B cell (primary cell): ENCODE results near the gene OSR1. TPM values are rescaled to one million over a fixed set of nuclear protein-coding genes. Genes with fewer than 3 reads are reported as not detected.

Experiments
- ATAC-seq: fragments of 200-7000 bp; cut with Tn5 transposase; one replicate; pipeline ENCODE4 v1.10.0; 2021; ENCODE audit warnings: low read depth, mild to moderate bottlenecking, moderate number of reproducible peaks, moderate library complexity
- CTCF ChIA-PET: fragments of 350-600 bp; sonication (Branson Sonifier 250); formaldehyde crosslinking; loops from one replicate; lab custom pipeline; 2021; ENCODE audit warnings: antibody characterized with exemption, inconsistent platforms; lab: Charles Lee
- POLR2A ChIA-PET: fragments of 350-600 bp; sonication (Branson Sonifier 250); formaldehyde crosslinking; loops from one replicate; lab custom pipeline; 2021; ENCODE audit warnings: antibody characterized with exemption; lab: Charles Lee
- DNase-seq: peaks from one replicate; pipeline ENCODE4 v3.0.0; 2013
- H2AFZ ChIP-seq: 2 replicates; pipeline ENCODE4 v1.6.1; 2012; ENCODE audit warnings: mild to moderate bottlenecking, low read depth, low read length; ENCODE audit not compliant: insufficient read depth, poor library complexity, severe bottlenecking
- H3K27ac ChIP-seq, 2 donors: 1 replicate in 1 of 2; 2 replicates in 1 of 2; pipeline ENCODE4 v1.5.1; 2012 to 2013; ENCODE audit warnings: low read length in 2 of 2, mild to moderate bottlenecking in 2 of 2, moderate library complexity in 1 of 2
- H3K27me3 ChIP-seq, 4 experiments: fragments of 200-600 bp in 1 of 4; sonication (generic) in 1 of 4; replicated peaks in 1 of 4; 1 replicate in 2 of 4; 2 replicates in 2 of 4; pipeline versions ENCODE4 v1.6.1 to v1.7.0; 2013 to 2016; ENCODE audit warnings: low read length in 3 of 4, mild to moderate bottlenecking in 2 of 4, mixed read lengths in 1 of 4, moderate library complexity in 1 of 4; ENCODE audit not compliant: insufficient read depth in 4 of 4, control insufficient read depth in 3 of 4; ENCODE audit errors: control extremely low read depth in 1 of 4
- H3K36me3 ChIP-seq, 2 experiments: replicated peaks in 1 of 2; 1 replicate in 1 of 2; 2 replicates in 1 of 2; pipeline versions ENCODE4 v1.6.1 to v1.7.1; 2013; ENCODE audit warnings: low read length in 1 of 2; ENCODE audit not compliant: insufficient read depth in 2 of 2, control insufficient read depth in 1 of 2; ENCODE audit errors: control extremely low read depth in 1 of 2, extremely low read depth in 1 of 2
- H3K4me1 ChIP-seq, 2 donors: fragments of 200-600 bp in 1 of 2; sonication (generic) in 1 of 2; 1 replicate in 1 of 2; 2 replicates in 1 of 2; pipeline versions ENCODE4 v1.5.1 to v1.6.1; 2013 to 2017; ENCODE audit warnings: low read length in 2 of 2; ENCODE audit not compliant: control insufficient read depth in 2 of 2, insufficient read depth in 2 of 2
- H3K4me2 ChIP-seq: replicated peaks from 2 replicates; pipeline ENCODE3; 2012; ENCODE audit warnings: mild to moderate bottlenecking, low read depth, low read length; ENCODE audit not compliant: poor library complexity, severe bottlenecking
- H3K4me3 ChIP-seq, 5 experiments: fragments of 200-600 bp in 1 of 5; sonication (generic) in 1 of 5; 1 replicate in 3 of 5; 2 replicates in 2 of 5; pipeline versions ENCODE4 v1.5.1 to v1.7.0; 2011 to 2016; ENCODE audit warnings: low read length in 4 of 5, mild to moderate bottlenecking in 4 of 5, low read depth in 2 of 5, control low read depth in 1 of 5, moderate library complexity in 1 of 5; ENCODE audit not compliant: insufficient read depth in 1 of 5; ENCODE audit errors: control extremely low read depth in 1 of 5, extremely low read depth in 1 of 5
- H3K79me2 ChIP-seq: fragments of 200-600 bp; sonication (generic); one replicate; pipeline ENCODE4 v1.6.0; 2016; ENCODE audit warnings: low read length; ENCODE audit not compliant: control insufficient read depth, insufficient read depth
- H3K9ac ChIP-seq: fragments of 200-600 bp; sonication (generic); 2 replicates; pipeline ENCODE4 v1.6.1; 2017; ENCODE audit warnings: mild to moderate bottlenecking, low read length, moderate library complexity
- H3K9me3 ChIP-seq, 3 donors: one replicate each; pipeline versions ENCODE4 v1.6.1 to v1.7.1; 2013; ENCODE audit warnings: low read length in 2 of 3; ENCODE audit not compliant: control insufficient read depth in 2 of 3, insufficient read depth in 1 of 3; ENCODE audit errors: control extremely low read depth in 1 of 3
- H4K20me1 ChIP-seq: 2 replicates; pipeline ENCODE4 v1.6.0; 2012; ENCODE audit warnings: mild to moderate bottlenecking, low read length; ENCODE audit not compliant: insufficient read depth, control insufficient read depth, poor library complexity, severe bottlenecking
- H3K27ac Mint-ChIP-seq: one replicate; pipeline ENCODE4 v1.8.0; 2021; ENCODE audit warnings: mixed read lengths
- H3K27me3 Mint-ChIP-seq: one replicate; pipeline ENCODE4 v1.8.0; 2021; ENCODE audit warnings: mixed read lengths
- H3K4me1 Mint-ChIP-seq: one replicate; pipeline ENCODE4 v1.8.0; 2021; ENCODE audit warnings: mixed read lengths
- H3K4me3 Mint-ChIP-seq: one replicate; pipeline ENCODE4 v1.8.0; 2021; ENCODE audit warnings: mixed read lengths
- H3K9me3 Mint-ChIP-seq: one replicate; pipeline ENCODE4 v1.8.0; 2022; ENCODE audit warnings: mixed read lengths; ENCODE audit not compliant: insufficient read depth
- EZH2 ChIP-seq: IDR thresholded peaks from 2 replicates; pipeline ENCODE4 v1.6.1; 2012; ENCODE audit warnings: borderline replicate concordance, low read depth, mild to moderate bottlenecking, moderate library complexity, low read length; ENCODE audit not compliant: insufficient read depth, poor library complexity, severe bottlenecking
- WGBS: methylation state at CpG from one replicate; pipeline ENCODE4 v1.1.5; 2013; ENCODE audit warnings: missing lambda C conversion rate; ENCODE audit not compliant: insufficient coverage; 5-methylcytosine and 5-hydroxymethylcytosine counted together
- intact Hi-C: fragments of 100-400 bp; cut with micrococcal nuclease; formaldehyde crosslinking; loops from one replicate; pipeline ENCODE4 v1.10.0; 2022
- polyA plus RNA-seq: library from polyadenylated mRNA; depleted of rRNA; stranded (reverse); fragments of >200 nt; gene quantifications from 2 replicates; pipeline ENCODE4 v1.2.3, GENCODE V29; 2012
- total RNA-seq, 2 donors: library from RNA; stranded (reverse); fragments of 120-200 nt in 1 of 2; gene quantifications; 1 replicate in 1 of 2; 2 replicates in 1 of 2; pipeline versions ENCODE4 v1.2.3 to v1.2.4, GENCODE V29; 2013 to 2022
- TF ChIP-seq, protein P1 (sequence below): fragments of 200-600 bp; IDR thresholded peaks from one replicate; pipeline ENCODE4 v1.8.0; 2022; ENCODE audit warnings: antibody characterized with exemption, mild to moderate bottlenecking

OSR1 gene
- total and polyA plus RNA-seq, 2 donors (not counting 1 experiment from before 2014, with no cell fraction given): not detected

DNA sequence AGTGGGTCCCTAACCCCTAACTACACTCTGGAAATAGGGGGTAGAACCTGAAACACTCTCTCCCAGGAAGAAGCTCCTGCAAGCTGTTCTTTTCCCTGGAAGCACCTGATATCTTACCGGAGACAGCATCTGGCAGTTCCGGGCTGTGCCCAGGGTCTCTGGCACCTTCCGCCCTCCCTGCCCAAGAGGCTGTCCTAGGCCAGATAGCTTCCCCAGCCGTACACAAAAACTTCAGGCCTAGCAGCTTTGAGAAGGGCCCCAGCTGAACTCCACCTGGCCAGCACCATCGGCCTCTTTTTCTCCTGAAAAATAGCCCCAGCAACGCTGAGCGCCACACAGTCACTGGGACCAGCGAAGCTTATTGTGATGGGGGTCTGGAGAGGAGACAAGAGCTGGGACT is 9.7 kb downstream of the OSR1 start:
- H3K4me3 ChIP-seq: peak overlapping the region in 4 of 5 experiments; percentile 69 to 99 (median 78)
- Mint-ChIP-seq H3K27ac (peak overlapping the region; percentile 15), H3K27me3 (peaks cover 38% of the 10 kb centered on the region), H3K4me1 (peaks cover 30% of the 10 kb centered on the region), H3K4me3 (peak overlapping the region; percentile 94), H3K9me3 (no peaks in the 10 kb centered on the region)
- 83% methylated on average over 4 of the region's 8 CpGs for WGBS
- ATAC-seq (no peak), DNase-seq (no peak)
- intact Hi-C loops: loop anchor here (1.0 to 10.0 kb wide), 6 partner anchors 14 to 1096 kb away; partner anchors contain the start of genes RDH14, RHOB and WDR35
- H3K9ac ChIP-seq: peak overlapping the region; percentile 88
- TF ChIP-seq, protein P1, sequence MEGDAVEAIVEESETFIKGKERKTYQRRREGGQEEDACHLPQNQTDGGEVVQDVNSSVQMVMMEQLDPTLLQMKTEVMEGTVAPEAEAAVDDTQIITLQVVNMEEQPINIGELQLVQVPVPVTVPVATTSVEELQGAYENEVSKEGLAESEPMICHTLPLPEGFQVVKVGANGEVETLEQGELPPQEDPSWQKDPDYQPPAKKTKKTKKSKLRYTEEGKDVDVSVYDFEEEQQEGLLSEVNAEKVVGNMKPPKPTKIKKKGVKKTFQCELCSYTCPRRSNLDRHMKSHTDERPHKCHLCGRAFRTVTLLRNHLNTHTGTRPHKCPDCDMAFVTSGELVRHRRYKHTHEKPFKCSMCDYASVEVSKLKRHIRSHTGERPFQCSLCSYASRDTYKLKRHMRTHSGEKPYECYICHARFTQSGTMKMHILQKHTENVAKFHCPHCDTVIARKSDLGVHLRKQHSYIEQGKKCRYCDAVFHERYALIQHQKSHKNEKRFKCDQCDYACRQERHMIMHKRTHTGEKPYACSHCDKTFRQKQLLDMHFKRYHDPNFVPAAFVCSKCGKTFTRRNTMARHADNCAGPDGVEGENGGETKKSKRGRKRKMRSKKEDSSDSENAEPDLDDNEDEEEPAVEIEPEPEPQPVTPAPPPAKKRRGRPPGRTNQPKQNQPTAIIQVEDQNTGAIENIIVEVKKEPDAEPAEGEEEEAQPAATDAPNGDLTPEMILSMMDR: no peak
- no peak for TF ChIP-seq EZH2
- no peaks in the 10 kb centered on the region for H4K20me1 ChIP-seq
- H3K27me3 ChIP-seq: peaks cover 0 to 55% (median 42%) of the 10 kb centered on the region in 4 experiments
- ChIA-PET POLR2A (interaction anchor here (1.0 to 2.6 kb wide), 3 partner anchors 10 to 788 kb away, joined by 3 to 13 read pairs (median 7); partner anchors contain the start of genes OSR1 and RDH14), CTCF (interaction anchor here (0.5 to 2.7 kb wide), 3 partner anchors 12 to 1933 kb away, joined by 3 to 17 read pairs (median 6); no protein-coding TSS in a partner anchor)
- H3K4me1 ChIP-seq: peaks cover 43 to 50% of the 10 kb centered on the region in 2 donors
- peak overlapping the region; percentile 82 for H3K4me2 ChIP-seq
- peaks cover 0 to 55% (median 0%) of the 10 kb centered on the region in 3 donors for H3K9me3 ChIP-seq
- peaks cover 6% of the 10 kb centered on the region for H3K79me2 ChIP-seq
- H2AFZ ChIP-seq: peak overlapping the region; percentile 84
- H3K27ac ChIP-seq: peak overlapping the region in 1 of 2 donors; percentile 86
- peaks cover 0 to 2% of the 10 kb centered on the region in 2 experiments for H3K36me3 ChIP-seq
